Measurements from ENCODE around the gene APLF. TPM values are rescaled to one million over a fixed set of nuclear protein-coding genes. Genes with fewer than 3 reads are reported as not detected.

APLF gene
- total RNA-seq, 4 donors from 2014 or later: 11.3 to 25.9 (median 17.1) TPM

DNA sequence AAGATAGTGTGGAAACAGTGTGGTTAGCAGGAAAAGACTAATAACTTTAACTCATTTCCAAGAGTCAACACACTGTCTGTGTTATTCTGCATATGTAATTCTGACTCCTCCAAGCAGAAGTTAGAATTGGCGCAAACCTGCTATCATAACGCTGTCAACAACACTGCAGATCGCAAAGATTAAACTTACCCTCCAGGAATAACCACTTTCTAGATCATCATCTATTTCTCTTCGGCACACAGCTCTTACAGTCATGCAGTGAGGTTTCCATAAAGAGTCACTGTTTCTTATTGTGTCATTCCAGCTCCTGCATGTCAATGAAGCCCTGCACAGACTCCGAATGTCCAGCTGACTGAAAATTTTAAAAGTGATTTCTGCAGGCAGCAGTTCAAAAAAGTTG is 2.7 kb upstream of the APLF start:
- DNase-seq: no peak
- Histone ChIP-seq H3K4me1 (no peaks in the 10 kb centered on the region), H3K4me3 (no peak overlapping the region), H3K36me3 (no peaks in the 10 kb centered on the region), H3K27ac (no peak overlapping the region), H3K9me3 (no peaks in the 10 kb centered on the region), H3K27me3 (no peaks in the 10 kb centered on the region)
- TF ChIP-seq CTCF (IDR thresholded peaks at IDR 0.05) (no peak), POLR2A (IDR thresholded peaks at IDR 0.05) (no peak)
- intact Hi-C loops (cut with DNase I; ENCODE audit: low total_unique reads): no loop called here

- Histone ChIP-seq H3K4me1 (no peaks in the 10 kb centered on the region), H3K36me3 (no peaks in the 10 kb centered on the region), H3K27ac (no peak overlapping the region), H3K4me3 (no peak overlapping the region), H3K9me3 (no peaks in the 10 kb centered on the region), H3K27me3 (no peaks in the 10 kb centered on the region)
- TF ChIP-seq POLR2A (IDR thresholded peaks at IDR 0.05) (no peak), CTCF (IDR thresholded peaks at IDR 0.05) (no peak)
- intact Hi-C loops (cut with DNase I; ENCODE audit: low total_unique reads): no loop called here
- DNase-seq: no peak
Observed at GRCh38 chr2:68465081-68465916, 2.1 kb upstream of the APLF start.

DNA sequence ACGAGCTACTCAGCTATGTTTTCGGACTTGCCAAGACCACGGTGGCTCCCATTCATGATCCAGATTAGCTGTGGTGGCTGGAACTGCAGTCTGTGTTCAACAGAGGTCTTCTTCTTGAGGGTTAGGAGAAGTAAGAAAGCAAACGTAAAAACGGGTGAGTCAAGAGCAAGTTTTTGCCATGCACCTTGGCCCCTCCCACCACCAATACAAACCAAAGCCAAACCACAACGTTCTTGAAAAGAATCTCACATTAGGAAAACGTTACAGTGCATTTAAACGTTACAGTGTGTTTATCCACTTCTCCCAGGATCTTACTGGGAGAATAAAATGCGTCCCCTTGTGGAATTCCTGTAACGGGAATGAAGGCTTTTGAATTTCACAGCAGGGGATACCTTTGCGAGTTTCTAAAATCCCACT is 1.0 kb upstream of the APLF start:
- H3K36me3 ChIP-seq: no peaks in the 10 kb centered on the region
- peak overlapping the region; percentile 90 to 91 for H3K27ac ChIP-seq
- H3K27me3 ChIP-seq: no peaks in the 10 kb centered on the region
- no peaks in the 10 kb centered on the region for H3K9me3 ChIP-seq
- peak overlapping the region; percentile 59 to 93 for H3K4me3 ChIP-seq
- intact Hi-C loops (cut with DNase I; ENCODE audit: low total_unique reads): no loop called here
- H3K4me1 ChIP-seq: no peaks in the 10 kb centered on the region
- TF ChIP-seq POLR2A (IDR thresholded peaks at IDR 0.05): no peak
- TF ChIP-seq CTCF (IDR thresholded peaks at IDR 0.05): peak in 1 of 4 experiments; percentile 25
- no peak for DNase-seq

- Histone ChIP-seq H3K9me3 (no peaks in the 10 kb centered on the region), H3K4me1 (no peaks in the 10 kb centered on the region), H3K27me3 (no peaks in the 10 kb centered on the region), H3K27ac (peak overlapping the region; percentile 90 to 91), H3K36me3 (no peaks in the 10 kb centered on the region), H3K4me3 (peak overlapping the region; percentile 59 to 93)
- TF ChIP-seq POLR2A (IDR thresholded peaks at IDR 0.05) (no peak), CTCF (IDR thresholded peaks at IDR 0.05) (no peak)
- intact Hi-C loops (cut with DNase I; ENCODE audit: low total_unique reads): no loop called here
- no peak for DNase-seq
Observed at GRCh38 chr2:68466778-68467076, 658 bp upstream of the APLF start.

DNA sequence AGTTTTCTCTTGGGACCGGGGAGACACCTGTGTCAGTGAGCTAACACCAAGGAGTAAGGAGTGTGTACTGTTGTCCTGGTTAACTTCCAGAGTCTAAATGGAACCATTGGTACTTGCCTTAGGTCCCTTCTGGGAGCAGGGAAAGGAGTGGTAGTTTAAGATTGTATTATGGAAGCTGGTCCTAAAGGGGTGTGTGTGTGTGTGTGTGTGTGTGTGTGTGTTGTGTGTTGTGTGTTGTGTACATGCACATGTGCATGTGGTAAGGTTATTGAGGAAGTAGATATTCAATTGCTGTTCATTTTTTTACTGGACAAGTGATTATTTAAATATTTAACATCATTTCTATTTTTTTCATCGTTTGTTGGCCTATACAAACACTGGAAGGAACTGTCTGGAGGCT is 1.4 kb downstream of the APLF start:
- Histone ChIP-seq H3K27me3 (no peaks in the 10 kb centered on the region), H3K4me3 (no peak overlapping the region), H3K36me3 (no peaks in the 10 kb centered on the region), H3K9me3 (no peaks in the 10 kb centered on the region), H3K4me1 (no peaks in the 10 kb centered on the region), H3K27ac (no peak overlapping the region)
- intact Hi-C loops (cut with DNase I; ENCODE audit: low total_unique reads): no loop called here
- TF ChIP-seq POLR2A (IDR thresholded peaks at IDR 0.05) (no peak), CTCF (IDR thresholded peaks at IDR 0.05) (no peak)
- no peak for DNase-seq
